Prostate gland (tissue), 2 donors: ENCODE measurements around the gene ZNF578.
"Not testable (repeated sequence)": the region's sequence is repeated elsewhere in the genome, so short reads cannot be mapped to it uniquely, and the experiment has no call there.

Experiments used
- CTCF ChIP-seq, 4 experiments: fragments of 200-600 bp in 2 of 4; fragments of 450-650 bp in 2 of 4; sonication (generic) in 2 of 4; IDR thresholded peaks; 1 replicate in 3 of 4; 2 replicates in 1 of 4; pipeline ENCODE4 v1.5.1; 2016 to 2019; ENCODE audit warnings: antibody characterized with exemption in 4 of 4, mild to moderate bottlenecking in 2 of 4, moderate library complexity in 2 of 4
- POLR2A ChIP-seq: fragments of 450-650 bp; IDR thresholded peaks from one replicate; pipeline ENCODE4 v1.6.1; 2016; ENCODE audit warnings: antibody characterized with exemption, mild to moderate bottlenecking
- POLR2AphosphoS5 ChIP-seq: sonication (generic); formaldehyde crosslinking; IDR thresholded peaks from one replicate; pipeline ENCODE4 v1.6.1; 2017; ENCODE audit warnings: antibody characterized with exemption

- not testable (repeated sequence) for TF ChIP-seq POLR2A; CTCF (IDR thresholded peaks at IDR 0.05); POLR2AphosphoS5
These were observed 65.8 kb downstream of the ZNF578 start for GRCh38 chr19:52519175-52519574.
